SHP77 treated with DMSO at 0.1 percent for 48 hours (cell line): ENCODE results near the gene MAD1L1.
"Not testable (repeated sequence)": the region's sequence is repeated elsewhere in the genome, so short reads cannot be mapped to it uniquely, and the experiment has no call there.

ENCODE experiments used
- DNase-seq: peaks from one replicate; lab custom pipeline; 2025; lab: John Stamatoyannopoulos, UW

The MAD1L1 gene

GRCh38 chr7:1985936-1986335 is 246.8 kb downstream of the MAD1L1 start:
- DNase-seq = no peak

- no peak for DNase-seq
Observed at GRCh38 chr7:1985042-1985441, 247.7 kb downstream of the MAD1L1 start.

GRCh38 chr7:1981878-1982230 is 250.9 kb downstream of the MAD1L1 start:
- DNase-seq = no peak

GRCh38 chr7:1981201-1981877 is 251.4 kb downstream of the MAD1L1 start:
- DNase-seq = no peak

- DNase-seq = no peak
Observed at GRCh38 chr7:1979591-1980560, 252.9 kb downstream of the MAD1L1 start.

GRCh38 chr7:1978656-1979590 is 253.8 kb downstream of the MAD1L1 start:
- no peak for DNase-seq

- DNase-seq = no peak
Observed at GRCh38 chr7:1977876-1978441, 254.8 kb downstream of the MAD1L1 start.

GRCh38 chr7:1977059-1977875 is 255.5 kb downstream of the MAD1L1 start:
- DNase-seq = no peak

- DNase-seq = not testable (repeated sequence)
Observed at GRCh38 chr7:1976521-1976920, 256.2 kb downstream of the MAD1L1 start.

GRCh38 chr7:1975581-1975980 is 257.2 kb downstream of the MAD1L1 start:
- DNase-seq = no peak

GRCh38 chr7:1975179-1975578 is 257.6 kb downstream of the MAD1L1 start:
- DNase-seq = no peak

- no peak for DNase-seq
Observed at GRCh38 chr7:1974290-1975101, 258.2 kb downstream of the MAD1L1 start.

GRCh38 chr7:1973321-1974251 is 259.2 kb downstream of the MAD1L1 start:
- no peak for DNase-seq

GRCh38 chr7:1972744-1973143 is 260.0 kb downstream of the MAD1L1 start:
- no peak for DNase-seq

- no peak for DNase-seq
Observed at GRCh38 chr7:1971946-1972654, 260.6 kb downstream of the MAD1L1 start.

- DNase-seq = no peak
Observed at GRCh38 chr7:1970895-1971294, 261.9 kb downstream of the MAD1L1 start.

GRCh38 chr7:1970285-1970660 is 262.5 kb downstream of the MAD1L1 start:
- DNase-seq = not testable (repeated sequence)
